Measurements from ENCODE around the gene SLC2A5.
"Not testable (repeated sequence)": the region's sequence is repeated elsewhere in the genome, so short reads cannot be mapped to it uniquely, and the experiment has no call there.

SLC2A5 gene

DNA sequence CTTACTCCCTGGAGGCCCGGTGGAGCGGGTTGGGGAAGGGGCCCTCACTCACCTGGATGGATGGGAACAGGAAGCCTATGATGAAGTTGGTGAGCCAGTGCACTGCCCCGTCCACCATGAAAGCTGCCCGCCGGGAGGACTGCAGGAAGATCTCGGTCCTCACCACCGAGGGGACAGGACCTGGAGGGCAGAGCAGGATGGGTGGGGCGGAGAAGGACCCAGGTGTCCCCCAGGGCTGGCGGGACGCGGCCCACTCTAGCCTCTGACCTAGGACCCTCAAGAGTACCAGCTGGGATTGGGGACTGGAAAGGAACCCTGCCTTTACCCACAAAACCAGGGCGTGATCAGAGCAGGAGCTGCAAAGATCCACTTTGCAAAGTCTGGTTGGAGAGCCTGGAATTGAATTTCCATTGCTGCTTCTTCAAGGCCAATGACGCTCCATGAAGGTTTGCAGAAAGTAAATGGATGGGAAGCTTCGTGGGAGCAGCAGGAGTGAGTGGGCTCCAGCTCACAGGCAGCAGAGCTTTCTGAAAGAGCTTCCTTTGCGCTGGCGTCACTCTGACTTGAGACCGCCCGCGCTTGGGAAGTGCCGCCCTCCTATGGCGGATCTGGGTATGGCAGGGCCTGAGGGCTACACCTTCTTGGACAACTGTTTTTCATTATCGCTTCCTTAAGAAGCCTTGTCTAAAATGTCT lies 64.6 kb downstream of the SLC2A5 start:
- no peak for FAIRE-seq

DNA sequence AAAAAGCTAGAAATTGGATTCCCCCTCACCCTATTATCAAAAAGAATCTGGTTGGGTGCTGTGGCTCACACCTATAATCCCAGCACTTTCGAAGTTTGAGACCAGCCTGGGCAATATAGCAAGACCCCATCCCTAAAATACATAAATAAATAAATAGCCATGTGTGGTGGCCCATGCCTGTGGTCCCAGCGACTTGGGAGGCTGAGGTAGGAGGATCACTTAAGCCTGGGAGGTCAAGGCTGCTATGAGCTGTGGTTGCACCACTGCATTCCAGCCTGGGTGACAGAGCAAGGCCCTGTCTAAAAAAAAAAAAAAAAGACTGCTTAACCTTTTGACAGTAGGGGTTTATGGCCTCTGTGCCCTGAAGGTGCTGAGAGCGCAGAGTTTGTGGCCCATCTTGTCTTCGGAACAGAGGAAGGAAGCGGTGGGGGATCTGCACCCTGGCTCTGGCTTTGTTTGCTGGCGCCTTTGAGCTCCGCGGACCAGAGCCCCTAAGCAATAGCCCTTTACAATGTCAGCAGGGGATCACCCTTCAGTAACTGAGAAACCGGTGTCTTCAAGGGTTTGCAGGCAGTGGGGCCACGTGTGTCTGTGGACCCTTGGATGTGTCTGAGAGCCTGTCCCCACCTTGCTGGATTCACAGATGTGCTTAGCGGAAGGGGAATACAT lies 65.3 kb downstream of the SLC2A5 start:
- no peak for FAIRE-seq

DNA sequence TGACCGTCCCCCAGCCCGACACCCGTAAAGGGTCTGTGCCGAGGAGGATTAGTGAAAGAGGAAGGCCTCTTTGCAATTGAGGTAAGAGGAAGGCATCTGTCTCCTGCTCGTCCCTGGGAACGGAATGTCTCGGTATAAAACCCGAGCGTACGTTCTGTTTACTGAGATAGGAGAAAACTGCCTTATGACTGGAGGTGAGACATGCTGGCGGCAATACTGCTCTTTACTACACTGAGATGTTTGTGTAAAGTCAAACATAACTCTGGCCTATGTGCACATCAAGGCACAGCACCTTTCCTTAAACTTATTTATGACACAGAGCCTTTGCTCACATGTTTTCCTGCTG lies 67.2 kb downstream of the SLC2A5 start:
- not testable (repeated sequence) for FAIRE-seq

DNA sequence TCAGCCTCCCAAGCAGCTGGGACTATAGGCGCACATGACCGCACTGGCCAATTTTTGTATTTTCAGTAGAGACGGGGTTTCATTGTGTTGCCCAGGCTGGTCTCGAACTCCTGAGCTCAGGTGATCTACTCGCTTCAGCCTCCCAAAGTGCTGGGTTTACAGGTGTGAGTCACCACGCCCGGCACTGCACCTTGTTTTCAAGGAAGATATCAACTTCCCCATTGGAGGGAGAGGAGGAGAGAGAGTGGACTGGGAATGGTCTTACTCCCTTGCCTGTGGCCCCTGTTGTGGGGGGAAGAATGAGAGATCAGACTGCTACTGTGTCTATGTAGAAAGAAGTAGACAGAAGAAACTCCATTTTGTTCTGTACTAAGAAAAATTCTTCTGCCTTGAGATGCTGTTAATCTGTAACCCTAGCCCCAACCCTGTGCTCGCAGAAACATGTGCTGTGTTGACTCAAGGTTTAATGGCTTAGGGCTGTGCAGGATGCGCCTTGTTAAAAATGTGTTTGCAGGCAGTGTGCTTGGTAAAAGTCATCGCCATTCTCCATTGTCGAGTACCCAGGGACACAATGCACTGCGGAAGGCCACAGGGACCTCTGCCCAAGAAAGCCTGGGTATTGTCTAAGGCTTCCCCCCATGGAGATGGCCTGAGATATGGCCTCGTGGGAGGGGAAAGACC lies 67.8 kb downstream of the SLC2A5 start:
- FAIRE-seq: not testable (repeated sequence)

DNA sequence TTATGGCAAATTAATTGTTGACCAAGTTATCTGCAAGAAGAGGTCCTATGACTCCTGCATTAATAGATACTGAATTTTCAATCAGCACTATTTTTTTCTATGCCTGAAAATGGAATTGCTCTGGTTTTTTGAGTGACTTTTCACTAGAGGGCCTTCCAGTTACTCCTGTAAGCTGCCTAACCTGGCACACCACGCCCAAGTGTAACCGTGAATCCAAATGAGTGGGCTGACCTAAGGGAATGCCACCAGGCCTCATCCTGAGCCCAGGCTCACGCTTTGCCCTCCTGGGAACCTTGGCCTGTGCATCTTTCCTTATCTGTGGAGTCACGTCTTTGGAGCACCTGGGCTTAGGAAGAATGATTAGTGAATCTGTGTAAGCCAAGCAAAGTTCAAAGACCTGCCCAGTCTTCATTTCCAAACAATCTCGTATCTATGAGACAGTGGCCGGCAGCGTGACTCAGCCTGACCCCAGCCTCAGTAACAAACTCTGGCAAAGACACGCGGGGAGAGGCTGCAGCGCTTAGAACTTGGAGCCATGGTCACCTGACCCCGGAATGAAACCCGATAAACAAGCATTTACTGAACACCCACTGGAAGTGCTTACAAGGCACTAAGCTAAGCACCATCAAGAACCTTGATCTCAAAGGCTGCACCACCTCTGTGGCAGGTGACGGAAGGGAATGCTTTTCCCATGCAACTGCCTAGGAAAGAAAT lies 75.3 kb downstream of the SLC2A5 start:
- not testable (repeated sequence) for FAIRE-seq

DNA sequence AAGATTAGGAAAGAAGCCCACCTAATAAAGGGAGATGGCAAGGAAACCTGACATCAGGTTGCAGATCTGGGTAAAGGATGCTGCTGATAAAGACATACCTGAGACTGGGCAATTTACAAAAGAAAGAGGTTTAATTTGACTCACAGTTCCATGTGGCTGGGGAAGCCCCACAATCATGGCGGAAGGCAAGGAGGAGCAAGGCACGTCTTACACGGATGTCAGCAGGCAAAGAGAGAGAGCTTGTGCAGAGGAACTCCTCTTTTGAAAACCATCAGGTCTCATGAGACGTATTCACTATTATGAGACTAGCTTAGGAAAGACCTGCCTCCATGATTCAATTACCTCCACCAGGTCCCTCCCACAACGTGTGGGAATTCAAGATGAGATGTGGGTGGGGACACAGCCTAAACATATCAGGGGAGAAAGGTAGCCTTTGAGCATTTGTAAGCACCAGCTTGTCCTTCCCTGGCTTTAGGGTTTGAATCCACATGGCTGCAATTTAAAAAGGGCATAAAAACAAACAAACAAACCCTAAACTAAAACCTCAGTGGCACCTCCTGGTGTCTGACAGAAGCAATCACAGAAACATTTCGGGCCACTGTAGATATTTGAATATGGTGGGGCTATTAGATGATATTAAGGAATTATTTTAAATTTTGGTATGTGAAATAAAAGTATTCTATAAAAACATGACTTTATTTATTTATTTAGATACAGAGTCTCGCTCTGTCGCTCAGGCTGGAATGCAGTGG lies 76.3 kb downstream of the SLC2A5 start:
- no peak for FAIRE-seq

DNA sequence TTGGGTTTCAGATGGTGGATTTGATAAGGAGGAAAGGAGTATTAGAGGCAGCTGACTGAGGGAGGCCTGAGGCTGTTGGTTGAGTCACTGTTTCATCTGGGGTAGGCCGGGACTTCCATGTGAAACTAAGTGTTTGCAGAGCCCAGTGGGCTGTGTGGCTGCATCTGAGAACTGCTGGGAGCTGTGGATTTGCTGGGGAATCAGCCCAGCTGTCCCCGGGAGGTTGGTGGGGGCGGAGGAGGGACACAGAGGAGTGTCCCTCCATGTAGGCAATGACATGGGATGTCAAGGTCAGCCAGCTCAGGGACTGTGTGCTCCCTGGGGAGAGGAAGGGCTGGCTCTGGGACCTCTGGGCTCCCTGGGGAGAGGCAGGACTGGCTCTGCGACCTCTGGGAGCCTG lies 79.6 kb downstream of the SLC2A5 start:
- FAIRE-seq: no peak

DNA sequence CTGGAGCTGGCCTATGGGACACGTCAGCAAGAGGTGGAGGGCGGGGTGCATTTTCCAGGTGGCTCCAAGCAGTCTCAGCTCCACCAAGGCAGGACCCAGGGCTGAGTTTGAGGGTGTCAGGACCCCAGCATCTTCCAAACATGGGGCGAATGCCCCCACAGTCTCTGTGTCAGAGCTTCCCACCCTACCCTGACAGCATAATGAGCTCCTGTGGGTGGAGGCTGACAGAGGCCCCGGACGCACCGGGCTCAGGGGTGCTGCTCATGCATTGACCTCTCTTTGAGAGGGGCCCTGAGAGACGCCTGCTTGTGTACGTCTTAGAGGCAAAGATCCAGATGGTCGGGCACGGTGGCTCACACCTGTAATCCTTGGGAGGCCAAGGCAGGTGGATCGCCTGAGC lies 80.4 kb downstream of the SLC2A5 start:
- no peak for FAIRE-seq

DNA sequence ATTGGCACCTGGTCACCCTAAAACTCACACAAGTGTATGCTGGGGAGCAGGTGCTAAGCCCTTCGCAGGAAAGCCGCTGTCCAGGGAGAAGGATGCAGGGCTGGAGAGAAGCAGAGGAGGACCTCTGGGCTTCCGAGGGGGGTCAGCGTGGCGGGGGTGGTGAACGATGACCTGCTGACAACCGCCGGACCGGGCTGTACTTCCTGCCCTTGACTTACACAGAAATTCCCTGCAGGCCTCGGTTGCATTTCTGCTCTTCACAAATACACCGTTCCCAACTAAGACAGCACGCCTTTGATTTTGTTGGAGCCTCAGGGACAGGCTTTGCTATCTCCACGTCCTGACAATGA lies 80.8 kb downstream of the SLC2A5 start:
- FAIRE-seq: no peak

DNA sequence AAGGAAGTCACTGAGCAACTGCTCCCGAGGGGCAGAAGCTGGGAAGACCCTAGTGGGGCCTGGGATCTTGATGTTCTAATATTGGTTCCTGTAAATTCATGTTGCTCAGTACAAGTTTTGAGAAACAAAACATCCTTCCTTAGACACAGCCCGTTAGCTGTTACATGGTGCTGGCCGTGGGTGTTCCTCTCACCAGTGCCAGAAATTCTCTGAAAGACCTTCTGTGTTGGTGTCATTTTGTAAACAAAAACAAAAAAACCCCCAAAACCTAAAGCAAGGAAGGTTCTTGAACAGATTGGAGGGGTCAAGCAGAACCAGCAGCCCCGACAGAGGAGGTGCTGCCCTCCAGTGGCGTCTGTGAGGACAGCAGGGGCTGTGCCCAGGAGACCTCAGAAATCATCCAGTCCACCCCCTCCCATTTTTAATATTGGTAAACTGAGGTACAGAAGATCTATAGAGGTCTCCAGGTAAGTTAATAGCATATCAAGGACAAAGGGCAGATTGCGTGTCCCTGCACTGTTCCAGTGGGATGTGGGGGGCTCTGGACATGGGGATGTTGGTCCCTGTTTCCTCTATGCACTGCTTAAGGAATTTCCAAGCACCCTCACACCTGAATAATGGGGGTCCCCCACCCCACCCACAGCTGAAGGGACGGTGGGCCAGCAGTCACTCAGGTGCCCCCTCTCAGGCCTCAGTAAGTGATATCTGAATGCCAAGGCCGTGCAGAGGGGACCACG lies 81.4 kb downstream of the SLC2A5 start:
- FAIRE-seq: no peak

DNA sequence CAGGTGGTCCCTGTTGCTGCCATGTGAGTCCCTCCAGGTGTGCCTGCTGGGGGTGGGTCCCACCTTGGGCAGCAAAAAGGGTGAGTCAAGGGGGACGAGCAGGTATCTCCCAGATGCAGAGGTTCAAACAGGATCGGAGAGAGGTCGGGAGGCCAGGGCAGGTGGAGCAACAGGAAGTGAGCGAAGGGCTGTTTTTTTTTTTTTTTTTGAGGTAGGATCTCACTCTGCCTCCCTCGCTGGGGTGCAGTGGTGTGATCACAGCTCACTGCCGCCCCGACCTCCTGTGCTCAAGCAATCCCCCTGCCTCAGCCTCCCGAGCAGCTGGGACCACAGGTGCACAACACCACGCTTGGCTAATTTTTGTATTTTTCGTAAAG lies 82.6 kb downstream of the SLC2A5 start:
- FAIRE-seq: no peak

DNA sequence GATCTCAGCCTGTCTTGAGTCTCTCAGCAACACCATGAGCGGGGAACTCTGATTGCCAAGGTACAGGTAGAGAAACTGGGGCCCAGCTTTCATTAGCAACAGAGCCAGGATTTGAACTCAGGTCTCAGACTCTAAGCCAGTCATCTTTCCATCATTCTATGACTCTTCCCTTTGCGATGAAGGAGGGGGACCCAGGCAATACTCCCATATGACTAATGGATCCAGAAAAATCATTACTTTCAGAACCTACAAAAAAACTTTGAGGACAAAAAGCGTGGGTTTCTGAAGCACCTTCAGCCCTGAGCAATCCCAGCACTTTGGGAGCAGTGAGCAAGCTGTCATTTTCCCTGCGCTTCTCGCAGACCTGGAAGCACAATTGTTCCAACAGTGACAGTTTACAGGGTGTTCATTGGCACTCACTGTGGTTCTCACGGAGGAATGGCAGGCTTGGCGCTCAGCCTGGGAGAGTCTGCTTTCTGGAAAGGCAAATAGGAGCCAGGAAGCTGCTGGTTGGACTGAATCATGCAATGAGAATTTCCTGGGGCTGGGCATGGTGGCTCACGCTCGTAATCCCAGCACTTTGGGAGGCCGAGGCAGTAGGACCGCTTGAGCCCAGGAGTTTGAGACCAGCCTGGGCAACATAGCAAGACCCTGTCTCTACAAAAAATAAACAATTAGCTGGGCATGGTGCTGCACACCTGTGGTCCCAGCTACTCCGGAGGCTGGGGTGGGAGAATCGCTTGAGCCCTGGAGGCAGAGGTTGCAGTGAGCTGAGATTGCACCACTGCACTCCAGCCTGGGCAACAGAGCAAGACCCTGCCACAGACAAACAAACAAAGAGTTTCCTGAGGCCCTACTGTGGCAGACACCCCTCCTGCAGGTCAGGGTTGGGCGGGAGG lies 83.3 kb downstream of the SLC2A5 start:
- no peak for FAIRE-seq

Data from islet of Langerhans (tissue), 1 donor.